Activated CD4-positive, alpha-beta T cell treated with anti-CD3 and anti-CD28 coated beads, Interleukin-2, amount 50 U/mL, for 1 hour (primary cell): ENCODE results near the gene NXN.
"Not testable (repeated sequence)": the region's sequence is repeated elsewhere in the genome, so short reads cannot be mapped to it uniquely, and the experiment has no call there.

Experiments
- DNase-seq: peaks from one replicate; pipeline ENCODE4 v3.0.0-alpha.2; 2020

NXN gene

GRCh38 chr17:814371-814770 is 165.2 kb downstream of the NXN start:
- no peak for DNase-seq

GRCh38 chr17:812638-813204 is 166.9 kb downstream of the NXN start:
- DNase-seq = no peak

- no peak for DNase-seq
Observed at GRCh38 chr17:811051-811784, 168.4 kb downstream of the NXN start.

DNA sequence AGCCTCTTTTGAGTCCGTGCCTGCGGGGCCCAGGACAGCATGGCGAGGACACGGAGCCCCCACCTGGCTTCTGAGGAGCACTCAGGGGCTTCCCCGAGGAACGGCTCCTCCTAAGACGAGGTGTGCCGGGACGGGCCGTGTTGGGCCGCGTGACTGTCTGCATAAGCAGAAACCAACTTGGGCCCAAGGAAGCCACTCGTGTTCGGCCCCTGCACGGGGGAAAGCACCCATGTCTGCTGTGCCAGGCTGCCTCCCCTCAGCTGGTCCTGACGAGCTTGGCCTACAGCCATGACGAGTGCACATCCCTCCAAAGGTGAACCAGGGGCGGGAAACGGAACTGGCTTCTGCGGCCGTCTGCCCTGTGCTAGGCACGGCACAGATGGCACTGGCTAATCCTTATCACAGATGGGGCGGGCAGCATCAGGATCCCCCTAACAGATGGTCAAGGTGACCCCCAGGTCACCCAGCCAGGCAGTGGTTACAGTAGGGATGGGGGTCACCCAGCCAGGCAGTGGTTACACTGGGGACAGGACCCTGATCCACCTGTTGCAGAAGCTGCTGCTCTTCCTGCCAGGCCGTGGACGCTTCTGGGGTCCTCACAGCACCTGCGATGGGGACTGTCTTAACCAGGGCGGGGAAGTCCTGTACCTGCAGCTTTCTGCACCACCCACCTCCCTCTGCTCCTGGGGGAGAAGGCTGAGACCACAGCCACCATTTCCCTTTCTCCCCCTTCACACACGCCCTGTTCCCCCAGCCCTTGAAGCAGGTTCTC is 171.9 kb downstream of the NXN start:
- DNase-seq = no peak

GRCh38 chr17:806781-807522 is 172.6 kb downstream of the NXN start:
- no peak for DNase-seq

DNA sequence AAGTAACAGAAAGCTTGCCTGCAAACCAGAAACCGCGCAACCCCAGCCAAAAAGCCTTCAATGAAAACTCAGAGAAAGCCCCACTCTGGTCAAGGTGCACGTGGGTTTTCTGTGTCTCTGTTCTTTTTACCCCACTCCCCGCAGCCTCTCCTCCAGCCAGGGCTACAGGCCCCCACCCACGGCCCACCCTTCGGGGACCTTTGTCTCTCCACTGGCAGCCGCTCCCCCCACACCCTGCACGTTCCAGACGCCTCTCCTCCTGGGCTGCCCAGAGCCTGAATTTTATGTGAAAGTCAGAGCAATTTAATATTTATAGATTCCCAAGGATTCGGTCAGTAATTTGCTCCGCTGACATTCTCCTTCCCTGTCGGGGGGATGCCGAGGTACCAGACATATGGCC is 173.2 kb downstream of the NXN start:
- no peak for DNase-seq

DNA sequence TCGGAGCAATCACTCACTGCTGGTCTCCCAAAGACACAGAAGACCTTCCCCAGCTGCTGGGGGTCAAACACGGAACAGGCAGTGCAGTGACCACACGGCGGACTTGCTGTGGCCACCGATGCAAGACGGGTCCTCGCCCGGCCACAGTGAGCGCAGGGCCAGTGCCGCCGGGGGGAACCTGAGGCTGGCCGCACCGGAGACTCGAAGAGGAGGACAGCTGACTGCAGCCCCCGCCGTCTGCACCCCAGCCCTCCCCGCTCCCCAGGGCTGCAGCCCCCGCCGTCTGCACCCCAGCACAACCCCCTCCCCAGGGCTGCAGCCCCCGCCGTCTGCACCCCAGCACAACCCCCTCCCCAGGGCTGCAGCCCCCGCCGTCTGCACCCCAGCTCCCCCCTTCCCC is 173.7 kb downstream of the NXN start:
- not testable (repeated sequence) for DNase-seq

DNA sequence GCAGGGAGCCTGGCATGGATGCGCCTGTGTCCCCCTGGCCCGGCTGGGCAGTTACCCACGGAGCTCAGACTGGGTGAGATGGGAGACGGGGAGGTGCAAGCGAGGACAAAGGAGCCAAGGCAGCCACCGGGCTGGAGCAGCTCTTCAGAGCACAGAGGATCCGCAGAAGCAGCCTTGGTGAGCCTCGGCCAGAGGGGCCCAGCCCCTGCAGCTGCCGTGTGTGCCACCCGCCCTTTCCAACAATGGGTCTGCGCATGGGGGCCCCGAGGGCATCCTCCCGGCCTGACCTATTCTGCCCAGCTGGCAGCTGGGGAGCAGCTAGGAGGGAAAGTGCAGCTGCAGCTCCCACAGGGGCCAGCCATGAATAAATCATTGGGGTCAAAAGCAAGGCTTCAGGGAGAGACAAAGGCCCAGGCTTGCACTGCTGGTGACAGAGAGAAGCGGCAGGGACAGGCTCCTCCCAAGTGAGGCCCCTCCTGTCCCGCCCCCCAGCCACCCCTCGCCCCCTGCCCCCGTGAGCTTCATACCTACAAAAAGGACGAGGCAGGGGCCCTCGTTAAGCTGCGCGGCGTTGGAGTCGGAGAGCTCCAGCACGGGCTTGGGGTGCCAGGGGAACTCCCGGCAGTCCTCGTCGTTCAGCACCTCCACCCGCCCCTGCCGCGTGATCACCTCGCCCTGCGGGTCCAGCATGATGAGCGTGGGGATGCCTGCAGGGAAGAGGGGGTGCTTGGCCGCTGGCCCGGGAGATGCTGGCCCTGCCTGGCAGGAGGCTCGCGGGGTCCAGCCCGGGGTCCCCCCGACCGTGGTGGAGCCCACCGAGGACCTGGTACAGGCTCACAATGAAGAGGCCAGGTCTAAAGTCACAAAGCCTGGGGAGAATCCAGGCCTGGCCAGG is 174.8 kb downstream of the NXN start:
- DNase-seq = no peak

- no peak for DNase-seq
Observed at GRCh38 chr17:802901-803881, 176.4 kb downstream of the NXN start.

GRCh38 chr17:802481-802880 is 177.1 kb downstream of the NXN start:
- DNase-seq = no peak

DNA sequence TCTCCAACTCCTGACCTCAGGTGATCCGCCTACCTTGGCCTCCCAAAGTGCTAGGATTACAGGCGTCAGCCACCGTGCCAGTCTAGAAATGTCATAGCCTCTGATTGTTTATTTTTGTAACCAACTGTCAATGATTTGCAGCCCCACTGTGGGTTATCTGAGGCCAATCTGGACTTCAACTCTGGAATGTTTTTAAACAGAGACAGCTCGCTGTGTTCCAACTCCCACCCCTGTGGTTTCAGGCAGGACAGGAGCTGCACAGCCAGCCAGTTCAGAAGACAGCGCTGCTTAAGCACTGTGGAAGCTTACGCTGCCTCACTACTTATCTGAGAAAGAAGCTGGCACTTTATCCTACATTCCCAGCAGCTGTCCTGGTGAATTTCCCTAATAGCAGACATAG is 177.9 kb downstream of the NXN start:
- DNase-seq = no peak

DNA sequence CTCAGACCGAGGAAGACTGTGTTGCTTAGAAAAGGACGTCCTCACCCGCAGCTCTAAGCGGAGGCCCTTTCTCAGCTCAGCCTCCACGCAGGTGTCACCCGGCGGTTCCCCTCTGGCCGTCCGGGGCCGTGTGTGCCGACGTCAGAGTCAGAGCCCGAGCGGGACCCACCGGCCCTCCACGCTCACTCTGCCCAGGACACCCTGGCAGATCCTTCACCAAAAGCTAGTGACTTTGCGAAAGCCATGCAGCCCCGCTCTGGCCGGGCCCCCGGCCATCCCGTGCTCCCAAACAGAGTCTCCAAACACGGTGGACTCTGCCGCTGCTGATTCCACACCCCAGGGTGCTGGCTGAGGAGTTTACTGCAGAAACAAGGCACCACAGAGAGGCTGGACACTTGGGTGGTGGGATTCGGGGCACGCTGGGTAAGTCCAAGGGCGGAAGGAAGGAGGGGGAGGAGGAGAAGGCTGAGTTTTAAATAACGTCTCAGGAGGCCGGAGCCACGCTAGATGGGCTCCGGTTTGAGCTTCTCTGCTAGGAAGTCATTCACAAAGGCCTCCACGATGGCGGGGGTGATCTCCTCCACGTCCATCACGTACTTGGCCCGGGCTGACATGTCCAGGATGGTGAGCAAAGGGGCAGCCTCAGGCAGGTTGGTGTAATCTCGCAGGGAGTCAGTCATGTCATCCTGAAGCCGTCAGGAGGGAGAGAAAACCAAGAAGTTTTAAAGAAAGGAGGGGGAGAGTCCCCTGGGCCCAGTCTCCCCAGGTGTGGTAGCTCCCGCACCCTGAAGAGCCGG is 178.9 kb downstream of the NXN start:
- DNase-seq = no peak

DNA sequence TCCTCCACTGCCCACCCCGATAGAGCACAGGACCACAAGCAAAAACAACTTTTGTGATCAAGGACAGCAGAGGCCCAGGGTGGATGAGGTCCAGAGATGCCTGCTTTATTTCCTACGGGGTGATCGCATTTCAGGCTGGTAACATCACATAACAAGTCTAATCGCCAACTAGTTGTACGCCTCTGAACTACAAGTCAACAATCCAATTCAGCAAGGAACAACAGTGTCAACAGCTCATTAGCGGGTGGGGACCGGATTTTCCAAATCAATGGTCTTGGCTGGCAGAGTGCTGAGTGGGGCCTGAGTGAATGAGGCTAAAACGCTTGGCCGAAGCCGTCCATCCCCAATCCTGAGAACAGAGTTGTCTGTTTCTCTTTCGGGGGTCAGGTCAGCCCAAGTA is 180.3 kb downstream of the NXN start:
- no peak for DNase-seq

DNA sequence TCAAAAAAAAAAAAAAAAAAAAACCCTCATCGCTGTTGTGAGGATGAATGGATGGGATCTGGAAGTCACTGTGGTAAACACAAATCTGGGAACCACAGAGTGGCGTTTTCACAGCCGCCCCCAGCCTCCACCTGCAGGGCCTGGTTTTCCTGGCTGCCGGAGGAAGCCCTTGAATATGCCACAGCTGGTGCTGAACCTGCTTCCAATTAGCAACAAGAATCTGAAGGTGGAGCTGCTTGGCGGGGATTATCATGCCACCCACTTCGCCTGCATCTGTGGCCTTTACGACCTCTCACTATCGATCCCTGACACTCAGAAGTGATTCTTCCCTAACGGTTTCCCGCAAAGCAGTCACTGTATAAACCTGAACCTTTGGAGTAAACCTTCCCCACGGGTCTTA is 181.3 kb downstream of the NXN start:
- no peak for DNase-seq

DNA sequence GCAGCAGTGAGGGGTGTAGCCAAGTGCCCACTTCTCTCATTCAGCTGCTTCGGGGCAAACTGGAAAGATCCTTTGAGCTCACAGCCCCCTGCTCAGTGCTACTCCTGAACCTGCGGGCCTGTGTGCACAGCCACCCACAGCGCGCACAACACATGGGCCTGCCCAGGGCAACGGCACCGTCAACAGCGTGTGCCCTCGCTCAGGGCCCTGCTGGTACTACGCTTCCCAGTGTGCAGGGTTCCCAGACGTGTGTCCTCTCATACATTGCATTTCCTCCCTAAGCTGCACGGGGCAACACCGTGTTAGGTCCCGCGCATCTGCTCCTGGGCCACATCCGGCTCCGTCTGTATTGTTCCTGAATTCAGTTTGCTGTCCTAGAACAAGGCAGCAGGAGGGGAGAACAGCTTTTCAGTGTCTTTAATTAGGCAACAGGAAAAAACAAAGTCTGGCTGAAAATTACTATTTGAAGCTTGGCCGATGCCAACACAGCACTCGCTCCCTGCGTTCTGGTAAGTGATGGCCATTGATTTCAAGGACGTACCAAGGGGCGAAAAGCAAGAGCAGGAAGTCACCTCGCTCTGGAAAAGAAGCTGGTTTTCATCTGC is 182.2 kb downstream of the NXN start:
- DNase-seq = no peak

- DNase-seq = no peak
Observed at GRCh38 chr17:796609-797008, 183.0 kb downstream of the NXN start.

- DNase-seq = no peak
Observed at GRCh38 chr17:795721-796120, 183.9 kb downstream of the NXN start.

DNA sequence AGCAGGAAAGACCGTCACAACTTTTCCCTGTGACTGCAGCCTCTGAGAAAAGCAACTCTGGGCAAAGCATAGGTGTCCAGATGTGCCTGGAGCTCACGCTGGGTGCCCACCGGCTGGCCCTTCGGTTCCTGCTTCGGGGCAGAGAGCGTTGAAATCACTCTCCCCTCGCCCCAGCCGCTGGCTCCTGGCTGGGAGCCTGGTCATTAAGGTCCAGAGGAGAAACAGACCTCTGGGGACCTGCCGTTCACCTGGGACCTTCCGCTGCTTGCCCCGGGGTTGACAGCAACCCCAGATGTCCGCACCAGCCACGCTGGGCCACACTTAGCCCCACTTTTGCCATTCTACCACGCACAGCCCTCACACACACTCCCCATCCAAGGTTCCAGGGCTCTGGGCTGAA is 184.3 kb downstream of the NXN start:
- no peak for DNase-seq

DNA sequence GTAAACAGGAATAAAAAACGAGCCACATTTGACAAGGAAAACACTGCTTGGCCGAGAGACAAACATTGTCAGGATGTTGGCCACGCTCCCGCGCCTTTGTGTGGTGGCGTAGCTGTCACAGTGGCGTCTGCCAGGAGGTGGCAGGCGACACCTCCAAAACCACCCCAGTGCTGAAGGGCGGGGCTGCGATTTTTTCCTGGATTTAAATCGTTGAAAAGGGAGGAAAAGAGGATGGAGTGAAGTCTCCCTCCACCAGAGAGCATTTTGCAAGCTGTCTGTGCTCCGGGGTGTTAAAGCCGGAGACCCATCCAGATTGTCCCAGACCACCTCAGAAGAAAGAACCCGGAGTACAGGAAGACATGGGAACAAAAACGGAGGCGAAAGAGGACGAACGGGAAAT is 184.7 kb downstream of the NXN start:
- DNase-seq = peak; percentile 44

DNA sequence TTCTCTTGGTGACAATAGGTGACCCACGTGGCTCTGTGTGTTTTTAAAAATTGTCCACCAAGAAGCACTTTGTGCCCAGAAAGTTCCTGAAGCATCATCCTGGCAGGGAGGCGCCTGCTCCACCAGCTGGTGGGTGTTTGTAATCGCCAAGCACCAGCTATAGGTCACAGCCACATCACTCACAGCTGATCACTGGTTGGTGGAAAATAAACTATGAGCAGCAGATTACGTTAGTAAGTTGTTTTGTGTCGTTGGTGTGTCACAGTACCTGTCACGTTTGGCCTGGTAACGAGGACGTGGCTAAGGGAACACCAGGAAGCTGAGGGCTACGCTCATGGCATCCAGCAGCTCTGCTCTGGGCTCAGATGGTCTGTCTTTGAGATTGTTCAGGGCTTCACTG is 187.3 kb downstream of the NXN start:
- DNase-seq = no peak
